Parathyroid adenoma (tissue), 2 donors: ENCODE results near the gene RAB11FIP3.

Experiments used
- H2AFZ ChIP-seq: fragments of 300-600 bp; sonication (generic); one replicate; pipeline ENCODE4 v1.7.0; 2017; ENCODE audit warnings: antibody characterized with exemption, mild to moderate bottlenecking
- H3K27ac ChIP-seq: fragments of 300-600 bp; sonication (generic); one replicate; pipeline ENCODE4 v1.7.0; 2017
- H3K27me3 ChIP-seq: fragments of 300-600 bp; sonication (generic); one replicate; pipeline ENCODE4 v1.7.0; 2017; ENCODE audit warnings: low read length; ENCODE audit not compliant: control insufficient read depth, insufficient read depth
- H3K36me3 ChIP-seq: fragments of 300-600 bp; sonication (generic); one replicate; pipeline ENCODE4 v1.7.0; 2017; ENCODE audit warnings: low read length; ENCODE audit not compliant: control insufficient read depth, insufficient read depth
- H3K4me1 ChIP-seq: fragments of 300-600 bp; sonication (generic); one replicate; pipeline ENCODE4 v1.7.0; 2017; ENCODE audit warnings: control low read depth
- H3K4me2 ChIP-seq: fragments of 300-600 bp; sonication (generic); one replicate; pipeline ENCODE4 v1.7.0; 2017; ENCODE audit warnings: low read length
- H3K4me3 ChIP-seq: fragments of 300-600 bp; sonication (generic); one replicate; pipeline ENCODE4 v1.7.0; 2017; ENCODE audit warnings: low read depth, low read length
- H3K79me2 ChIP-seq: fragments of 300-600 bp; sonication (generic); one replicate; pipeline ENCODE4 v1.7.0; 2017; ENCODE audit warnings: control low read depth
- H3K9ac ChIP-seq: fragments of 300-600 bp; sonication (generic); one replicate; pipeline ENCODE4 v1.7.0; 2017; ENCODE audit warnings: mild to moderate bottlenecking
- H3K9me3 ChIP-seq: fragments of 300-600 bp; sonication (generic); one replicate; pipeline ENCODE4 v1.7.0; 2017; ENCODE audit warnings: low read length; ENCODE audit not compliant: control insufficient read depth
- TF ChIP-seq, protein P1 (sequence below): fragments of 300-600 bp; sonication (generic); IDR thresholded peaks from one replicate; pipeline ENCODE4 v1.7.0; 2017; ENCODE audit warnings: antibody characterized with exemption, mild to moderate bottlenecking
- donor health status: primary hyperparathyroidism.

The RAB11FIP3 gene

DNA sequence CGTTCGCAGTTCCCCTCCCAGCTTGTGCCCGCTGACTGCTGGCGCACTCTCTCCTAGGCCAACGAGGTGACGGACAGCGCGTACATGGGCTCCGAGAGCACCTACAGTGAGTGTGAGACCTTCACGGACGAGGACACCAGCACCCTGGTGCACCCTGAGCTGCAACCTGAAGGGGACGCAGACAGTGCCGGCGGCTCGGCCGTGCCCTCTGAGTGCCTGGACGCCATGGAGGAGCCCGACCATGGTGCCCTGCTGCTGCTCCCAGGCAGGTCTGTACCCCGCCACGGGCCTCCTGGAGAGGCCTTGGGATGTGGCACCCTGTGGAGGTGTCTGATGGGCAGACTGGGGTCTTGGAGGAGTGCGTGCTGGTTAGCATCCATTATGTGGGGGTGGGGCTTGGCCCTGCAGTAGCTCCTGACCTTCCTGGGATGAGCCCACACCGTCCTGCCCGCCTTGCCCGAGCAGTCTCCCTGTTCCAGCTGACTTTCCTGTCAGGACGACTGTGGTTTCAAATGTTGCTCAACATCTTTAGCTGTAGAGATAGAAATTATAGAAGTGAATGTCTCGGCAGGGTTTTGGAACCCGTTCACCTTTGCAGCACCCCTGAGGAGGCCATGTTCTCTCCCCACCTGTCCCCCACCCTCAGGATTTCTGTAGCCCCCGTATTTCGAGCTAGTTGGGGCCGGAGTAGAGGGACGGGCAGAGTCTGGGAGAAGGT, 57.2 kb downstream of the RAB11FIP3 start:
- Histone ChIP-seq H3K9me3 (no peaks in the 10 kb centered on the region), H3K27me3 (no peaks in the 10 kb centered on the region), H2AFZ (no peak overlapping the region), H3K4me3 (no peak overlapping the region), H3K4me2 (no peak overlapping the region), H3K79me2 (peaks cover 27% of the 10 kb centered on the region), H3K36me3 (no peaks in the 10 kb centered on the region), H3K4me1 (no peaks in the 10 kb centered on the region), H3K27ac (no peak overlapping the region), H3K9ac (no peak overlapping the region)
- TF ChIP-seq, protein P1, sequence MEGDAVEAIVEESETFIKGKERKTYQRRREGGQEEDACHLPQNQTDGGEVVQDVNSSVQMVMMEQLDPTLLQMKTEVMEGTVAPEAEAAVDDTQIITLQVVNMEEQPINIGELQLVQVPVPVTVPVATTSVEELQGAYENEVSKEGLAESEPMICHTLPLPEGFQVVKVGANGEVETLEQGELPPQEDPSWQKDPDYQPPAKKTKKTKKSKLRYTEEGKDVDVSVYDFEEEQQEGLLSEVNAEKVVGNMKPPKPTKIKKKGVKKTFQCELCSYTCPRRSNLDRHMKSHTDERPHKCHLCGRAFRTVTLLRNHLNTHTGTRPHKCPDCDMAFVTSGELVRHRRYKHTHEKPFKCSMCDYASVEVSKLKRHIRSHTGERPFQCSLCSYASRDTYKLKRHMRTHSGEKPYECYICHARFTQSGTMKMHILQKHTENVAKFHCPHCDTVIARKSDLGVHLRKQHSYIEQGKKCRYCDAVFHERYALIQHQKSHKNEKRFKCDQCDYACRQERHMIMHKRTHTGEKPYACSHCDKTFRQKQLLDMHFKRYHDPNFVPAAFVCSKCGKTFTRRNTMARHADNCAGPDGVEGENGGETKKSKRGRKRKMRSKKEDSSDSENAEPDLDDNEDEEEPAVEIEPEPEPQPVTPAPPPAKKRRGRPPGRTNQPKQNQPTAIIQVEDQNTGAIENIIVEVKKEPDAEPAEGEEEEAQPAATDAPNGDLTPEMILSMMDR: no peak

DNA sequence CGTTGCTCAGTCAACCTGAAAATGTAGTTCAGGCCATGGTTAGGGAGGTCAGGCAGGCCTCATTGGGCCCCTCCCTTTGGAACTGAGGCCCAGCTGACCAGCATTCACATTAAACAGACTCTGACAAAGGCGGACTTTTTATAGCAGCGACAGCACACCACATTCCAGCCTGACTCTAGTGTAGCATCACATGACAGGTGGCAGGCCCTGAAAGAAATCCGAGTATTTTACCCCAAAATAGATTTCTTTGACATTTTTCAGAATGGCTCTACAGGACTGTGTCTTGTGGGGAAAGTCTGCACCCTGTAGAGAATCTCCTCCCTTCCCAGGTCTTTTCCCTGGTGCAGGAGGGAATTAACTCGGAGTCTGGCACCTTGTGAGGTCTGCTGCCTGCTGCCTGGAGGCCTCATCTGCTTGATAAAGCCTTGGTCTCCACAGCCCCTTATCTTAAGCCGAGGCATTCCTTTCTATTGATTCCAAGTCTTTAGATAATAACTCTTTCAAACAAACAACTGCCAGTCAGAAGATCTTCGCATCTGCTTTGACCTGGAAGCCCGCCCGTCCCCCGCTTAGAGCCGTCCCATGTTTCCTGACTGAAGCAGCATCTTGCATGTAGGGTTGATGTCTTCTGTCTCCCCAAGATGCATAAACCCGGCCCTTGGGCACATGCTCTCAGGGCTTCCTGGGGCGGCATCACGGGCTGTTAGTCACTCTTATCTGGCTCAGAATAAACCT, 58.1 kb downstream of the RAB11FIP3 start:
- Histone ChIP-seq H3K4me1 (no peaks in the 10 kb centered on the region), H3K4me2 (no peak overlapping the region), H2AFZ (no peak overlapping the region), H3K36me3 (no peaks in the 10 kb centered on the region), H3K27me3 (no peaks in the 10 kb centered on the region), H3K4me3 (no peak overlapping the region), H3K79me2 (peaks cover 27% of the 10 kb centered on the region), H3K9ac (no peak overlapping the region), H3K9me3 (no peaks in the 10 kb centered on the region), H3K27ac (no peak overlapping the region)
- TF ChIP-seq, protein P1: no peak

DNA sequence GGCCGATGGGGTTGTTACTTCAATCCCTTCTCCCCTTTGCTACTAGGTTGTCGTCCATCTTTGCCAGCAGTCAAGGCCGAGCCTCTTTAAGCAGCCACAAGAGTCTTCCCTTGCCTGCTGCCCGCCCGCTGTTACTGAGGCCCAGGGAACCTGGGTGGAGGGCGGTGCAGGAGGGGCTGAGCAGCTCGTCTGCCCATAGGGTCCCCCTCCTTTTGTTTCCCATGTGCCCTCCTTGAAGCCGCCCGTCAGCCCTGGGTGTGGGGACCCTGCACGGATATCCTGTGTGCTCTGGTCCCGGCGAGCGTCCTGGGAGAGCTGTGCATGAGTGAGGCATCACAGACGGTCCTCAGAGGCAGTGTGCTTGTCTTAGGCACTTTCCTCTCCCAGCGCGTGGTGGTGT, 64.2 kb downstream of the RAB11FIP3 start:
- Histone ChIP-seq H3K4me1 (no peaks in the 10 kb centered on the region), H3K27ac (no peak overlapping the region), H2AFZ (no peak overlapping the region), H3K79me2 (peaks cover 12% of the 10 kb centered on the region), H3K9me3 (no peaks in the 10 kb centered on the region), H3K4me2 (no peak overlapping the region), H3K36me3 (no peaks in the 10 kb centered on the region), H3K9ac (no peak overlapping the region), H3K27me3 (no peaks in the 10 kb centered on the region), H3K4me3 (no peak overlapping the region)
- TF ChIP-seq, protein P1: no peak

DNA sequence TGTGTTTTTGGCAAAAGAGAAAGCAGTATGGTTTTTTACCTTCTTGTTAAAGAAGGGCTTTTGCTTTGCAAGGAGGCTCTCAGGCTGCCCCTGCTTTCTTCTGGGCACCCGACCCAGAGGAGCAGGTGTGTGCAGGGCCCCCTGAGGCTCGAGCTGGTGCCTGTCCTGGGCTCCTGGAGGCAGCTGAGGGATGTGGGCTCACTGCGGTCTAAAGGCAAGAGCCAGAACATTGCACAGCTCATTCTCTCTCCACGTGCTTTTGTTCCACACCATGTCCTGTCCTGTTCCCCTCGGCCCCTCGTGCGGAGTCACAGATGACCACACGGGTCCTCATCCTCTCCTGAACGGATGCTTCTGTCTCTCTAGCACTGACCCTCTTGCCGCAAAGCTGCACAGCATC, 65.3 kb downstream of the RAB11FIP3 start:
- TF ChIP-seq, protein P1: no peak

More for the DNA sequence above, 65.3 kb downstream of the RAB11FIP3 start:
- no peaks in the 10 kb centered on the region for H3K4me1 ChIP-seq
- no peak overlapping the region for H2AFZ ChIP-seq
- no peak overlapping the region for H3K4me3 ChIP-seq
- peaks cover 8% of the 10 kb centered on the region for H3K79me2 ChIP-seq
- H3K9me3 ChIP-seq: no peaks in the 10 kb centered on the region
- H3K27me3 ChIP-seq: no peaks in the 10 kb centered on the region
- no peak overlapping the region for H3K4me2 ChIP-seq
- H3K36me3 ChIP-seq: no peaks in the 10 kb centered on the region
- H3K27ac ChIP-seq: no peak overlapping the region
- H3K9ac ChIP-seq: no peak overlapping the region
